ENCODE measurements around the gene RBM22. TPM values are rescaled to one million over a fixed set of nuclear protein-coding genes. Genes with fewer than 3 reads are reported as not detected.

The RBM22 gene
- total RNA-seq, 1 experiment from 2014 or later = 57.3 TPM

GRCh38 chr5:150644514-150644913 lies 56.3 kb downstream of the RBM22 start:
- Histone ChIP-seq H3K79me2 (ENCODE audit: low read depth) (no peaks in the 10 kb centered on the region), H3K9me3 (ENCODE audit: insufficient read depth, low read depth) (no peaks in the 10 kb centered on the region), H3K4me2 (no peak overlapping the region), H3K4me3 (no peak overlapping the region), H3K27me3 (ENCODE audit: insufficient read depth, low read depth) (no peaks in the 10 kb centered on the region), H2AFZ (no peak overlapping the region), H3K4me1 (replicated peaks; ENCODE audit: insufficient read depth) (peaks cover 55% of the 10 kb centered on the region), H3K27ac (no peak overlapping the region), H3F3A (ENCODE audit: insufficient read depth, low read depth) (peaks cover 32% of the 10 kb centered on the region), H4K20me1 (ENCODE audit: insufficient read depth) (no peaks in the 10 kb centered on the region), H3K9me2 (ENCODE audit: insufficient read depth) (no peaks in the 10 kb centered on the region), H3K36me3 (ENCODE audit: low read depth) (no peaks in the 10 kb centered on the region)
- BruUV-seq (replicated peaks) = no TSS peak
- intact Hi-C loops (cut with micrococcal nuclease; ENCODE audit: unreplicated experiment) = loop anchor here (5.0 kb wide), 2 partner anchors 157 to 172 kb away; no protein-coding TSS in a partner anchor
- CTCF ChIA-PET = no interaction called here
- DNase-seq = no peak
- TF ChIP-seq EZH2 (IDR thresholded peaks at IDR 0.05; ENCODE audit: low read depth) (no peak), CTCF (conservative IDR thresholded peaks at IDR 0.05) (no peak)
- POLR2A ChIA-PET (ENCODE audit: unreplicated experiment) = no interaction called here

- intact Hi-C loops (cut with micrococcal nuclease; ENCODE audit: unreplicated experiment) = loop anchor here (5.0 kb wide), 2 partner anchors 157 to 172 kb away; no protein-coding TSS in a partner anchor
- Histone ChIP-seq H3K79me2 (ENCODE audit: low read depth) (no peaks in the 10 kb centered on the region), H3K27me3 (ENCODE audit: insufficient read depth, low read depth) (no peaks in the 10 kb centered on the region), H3K4me2 (no peak overlapping the region), H3K9me2 (ENCODE audit: insufficient read depth) (no peaks in the 10 kb centered on the region), H2AFZ (no peak overlapping the region), H4K20me1 (ENCODE audit: insufficient read depth) (no peaks in the 10 kb centered on the region), H3K9me3 (ENCODE audit: insufficient read depth, low read depth) (no peaks in the 10 kb centered on the region), H3K4me3 (no peak overlapping the region), H3F3A (ENCODE audit: insufficient read depth, low read depth) (peaks cover 32% of the 10 kb centered on the region), H3K27ac (no peak overlapping the region), H3K36me3 (ENCODE audit: low read depth) (no peaks in the 10 kb centered on the region), H3K4me1 (replicated peaks; ENCODE audit: insufficient read depth) (peaks cover 60% of the 10 kb centered on the region)
- BruUV-seq (replicated peaks) = no TSS peak
- DNase-seq = no peak
- ChIA-PET CTCF (no interaction called here), POLR2A (ENCODE audit: unreplicated experiment) (interaction anchor here (0.6 kb wide), 1 partner anchor 89 kb away, joined by 4 read pairs; no protein-coding TSS in a partner anchor)
- TF ChIP-seq EZH2 (IDR thresholded peaks at IDR 0.05; ENCODE audit: low read depth) = no peak
- TF ChIP-seq CTCF (conservative IDR thresholded peaks at IDR 0.05) = no peak
These were observed 56.8 kb downstream of the RBM22 start for GRCh38 chr5:150644058-150644457.

- Histone ChIP-seq H3K9me2 (ENCODE audit: insufficient read depth) (no peaks in the 10 kb centered on the region), H3K9me3 (ENCODE audit: insufficient read depth, low read depth) (no peaks in the 10 kb centered on the region), H3K4me3 (no peak overlapping the region), H3K36me3 (ENCODE audit: low read depth) (no peaks in the 10 kb centered on the region), H4K20me1 (ENCODE audit: insufficient read depth) (no peaks in the 10 kb centered on the region), H3K27ac (no peak overlapping the region), H3F3A (ENCODE audit: insufficient read depth, low read depth) (peaks cover 34% of the 10 kb centered on the region), H3K79me2 (ENCODE audit: low read depth) (no peaks in the 10 kb centered on the region), H3K4me2 (peak overlapping the region; percentile 71), H3K4me1 (replicated peaks; ENCODE audit: insufficient read depth) (peaks cover 67% of the 10 kb centered on the region), H2AFZ (no peak overlapping the region), H3K27me3 (ENCODE audit: insufficient read depth, low read depth) (no peaks in the 10 kb centered on the region)
- DNase-seq = no peak
- no TSS peak for BruUV-seq (replicated peaks)
- POLR2A ChIA-PET (ENCODE audit: unreplicated experiment) = interaction anchor here (0.5 to 0.8 kb wide), 2 partner anchors 8 to 194 kb away, joined by 3 to 7 read pairs; no protein-coding TSS in a partner anchor
- CTCF ChIA-PET = interaction anchor here (1.2 kb wide), 1 partner anchor 58 kb away, joined by 13 read pairs; the partner anchor contains the start of gene RBM22
- intact Hi-C loops (cut with micrococcal nuclease; ENCODE audit: unreplicated experiment) = loop anchor here (5.0 kb wide), 2 partner anchors 156 to 171 kb away; no protein-coding TSS in a partner anchor
- TF ChIP-seq EZH2 (IDR thresholded peaks at IDR 0.05; ENCODE audit: low read depth) (no peak), CTCF (conservative IDR thresholded peaks at IDR 0.05) (no peak)
These were observed 57.7 kb downstream of the RBM22 start for GRCh38 chr5:150642991-150643710.
